ENCODE data around the gene RPS3A. TPM values are rescaled to one million over a fixed set of nuclear protein-coding genes. Genes with fewer than 3 reads are reported as not detected.
A peak's percentile ranks its signal among the peaks of the same experiment; 100 is the strongest.

RPS3A gene
- total and polyA plus RNA-seq, 2 of the 13 experiments (the other 11 are each of a cell fraction or from before 2014, with no cell fraction given): 3,332 to 3,626 TPM

- DNase-seq (ENCODE audit: low spot score) (no peak), ATAC-seq (no peak), FAIRE-seq (no peak)
- BruUV-seq (replicated peaks): no TSS peak
- 0 out of 2 replicates have a peak, but pooled peaks have one; percentile 21 for TF ChIP-seq ZNF878 (CRISPR knock-in tag; IDR thresholded peaks at IDR 0.05)
- TF ChIP-seq PREB (CRISPR knock-in tag; IDR thresholded peaks at IDR 0.05): no peak
- H3K79me2 ChIP-seq (ENCODE audit: insufficient read depth, low read length): peaks cover 33% of the 10 kb centered on the region
- WGBS (ENCODE audit: low lambda C conversion rate): 2% methylated on average over 3 of the region's 3 CpGs
- peaks cover 44% of the 10 kb centered on the region for H4K20me1 ChIP-seq (ENCODE audit: insufficient read depth, low read length)
- H3K4me3 ChIP-seq (replicated peaks in 1 of 3; ENCODE audit: insufficient read depth in 1 of 3, low read depth in 2 of 3, low read length in 3 of 3): peak overlapping the region; percentile 90 to 96 (median 94)
- peak overlapping the region; percentile 86 for H3K4me2 ChIP-seq (ENCODE audit: low read depth, low read length)
- CTCF ChIA-PET (ENCODE audit: low intra/inter-chr PET ratio, low total read pairs): no interaction called here
- H3K27me3 ChIP-seq (ENCODE audit: control insufficient read depth in 1 of 2, insufficient read depth in 2 of 2, low read length in 2 of 2): no peaks in the 10 kb centered on the region; a peak in 1 of 5 replicates
- peak overlapping the region; percentile 86 for H3K27ac ChIP-seq (ENCODE audit: extremely low read length, insufficient read depth, low read length)
- no peaks in the 10 kb centered on the region for H3K9me3 ChIP-seq (ENCODE audit: low read length)
- no peak overlapping the region for H2AFZ ChIP-seq (ENCODE audit: low read length)
- POLR2A ChIA-PET: interaction anchor here (1.3 to 2.0 kb wide), 3 partner anchors 13 to 87 kb away, joined by 3 to 4 read pairs (median 4); no protein-coding TSS in a partner anchor
- H3K9ac ChIP-seq (ENCODE audit: insufficient read depth, low read depth, low read length): peak overlapping the region; percentile 100
- peaks cover 29% of the 10 kb centered on the region for H3K4me1 ChIP-seq (ENCODE audit: insufficient read depth, low read length)
- H3K36me3 ChIP-seq (replicated peaks in 1 of 2; ENCODE audit: control insufficient read depth in 1 of 2, insufficient read depth in 2 of 2, low read length in 2 of 2): peaks cover 4 to 35% of the 10 kb centered on the region in 2 experiments; a peak in 4 of 5 replicates
- intact Hi-C loops (cut with micrococcal nuclease; ENCODE audit: unreplicated experiment): no loop called here
- in situ Hi-C loops (cut with HindIII; ENCODE audit: extremely low pct_ligation_motif_present, low pct_unique_long_range_greater_than_20kb): loop anchor here (25.0 kb wide), 1 partner anchor 262 kb away; no protein-coding TSS in a partner anchor
These were observed 1.1 kb downstream of the RPS3A start for GRCh38 chr4:151100531-151100930.

GRCh38 chr4:151103758-151104157, 4.3 kb downstream of the RPS3A start:
- H3K27me3 ChIP-seq (ENCODE audit: control insufficient read depth in 1 of 2, insufficient read depth in 2 of 2, low read length in 2 of 2): no peaks in the 10 kb centered on the region; a peak in 1 of 5 replicates
- intact Hi-C loops (cut with micrococcal nuclease; ENCODE audit: unreplicated experiment): no loop called here
- H3K36me3 ChIP-seq (replicated peaks in 1 of 2; ENCODE audit: control insufficient read depth in 1 of 2, insufficient read depth in 2 of 2, low read length in 2 of 2): peaks cover 4 to 38% of the 10 kb centered on the region in 2 experiments; a peak in 4 of 5 replicates
- ChIA-PET CTCF (ENCODE audit: low intra/inter-chr PET ratio, low total read pairs) (no interaction called here), POLR2A (no interaction called here)
- peak; percentile 30 for TF ChIP-seq RBM22 (optimal IDR thresholded peaks at IDR 0.05; ENCODE audit: low read length)
- TF ChIP-seq POLR2AphosphoS5 (IDR thresholded peaks at IDR 0.05; ENCODE audit: low read depth, low read length): peak; percentile 52
- TF ChIP-seq RBFOX2 (IDR thresholded peaks at IDR 0.05; ENCODE audit: low read depth, low read length): peak; percentile 57; the same call in 1 of the 2 replicates
- TF ChIP-seq ZFP36L1 (CRISPR knock-in tag; IDR thresholded peaks at IDR 0.05): no peak
- no TSS peak for BruUV-seq (replicated peaks)
- H2AFZ ChIP-seq (ENCODE audit: low read length): no peak overlapping the region
- in situ Hi-C loops (cut with HindIII; ENCODE audit: extremely low pct_ligation_motif_present, low pct_unique_long_range_greater_than_20kb): loop anchor here (25.0 kb wide), 1 partner anchor 259 kb away; no protein-coding TSS in a partner anchor
- H3K27ac ChIP-seq (ENCODE audit: extremely low read length, insufficient read depth, low read length): no peak overlapping the region
- peaks cover 18% of the 10 kb centered on the region for H3K4me1 ChIP-seq (ENCODE audit: insufficient read depth, low read length)
- DNase-seq (ENCODE audit: low spot score) (no peak), ATAC-seq (no peak), FAIRE-seq (no peak)
- H3K4me2 ChIP-seq (ENCODE audit: low read depth, low read length): no peak overlapping the region
- 97% methylated on average over 2 of the region's 2 CpGs for WGBS (ENCODE audit: low lambda C conversion rate)
- H3K9ac ChIP-seq (ENCODE audit: insufficient read depth, low read depth, low read length): no peak overlapping the region
- peaks cover 33% of the 10 kb centered on the region for H3K79me2 ChIP-seq (ENCODE audit: insufficient read depth, low read length)
- H3K4me3 ChIP-seq (replicated peaks in 1 of 3; ENCODE audit: insufficient read depth in 1 of 3, low read depth in 2 of 3, low read length in 3 of 3): no peak overlapping the region
- H3K9me3 ChIP-seq (ENCODE audit: low read length): no peaks in the 10 kb centered on the region
- H4K20me1 ChIP-seq (ENCODE audit: insufficient read depth, low read length): peaks cover 44% of the 10 kb centered on the region
